ENCODE data around the gene CCDC183. TPM values are rescaled to one million over a fixed set of nuclear protein-coding genes. Genes with fewer than 3 reads are reported as not detected.
"Not testable (repeated sequence)": the region's sequence is repeated elsewhere in the genome, so short reads cannot be mapped to it uniquely, and the experiment has no call there.

The CCDC183 gene
- polyA plus RNA-seq, 3 donors, result 0.54 to 2.1 TPM; not detected in 1

- no peaks in the 10 kb centered on the region for H3K4me1 ChIP-seq (ENCODE audit: control insufficient read depth in 1 of 2, insufficient read depth in 2 of 2, low read length in 2 of 2)
- no peaks in the 10 kb centered on the region for H3K27me3 ChIP-seq (ENCODE audit: control insufficient read depth in 2 of 2, insufficient read depth in 2 of 2, low read length in 2 of 2)
- Mint-ChIP-seq H3K4me1 (peaks cover 13% of the 10 kb centered on the region), H3K27me3 (ENCODE audit: low read depth in 3 of 3) (peaks cover 10 to 23% (median 20%) of the 10 kb centered on the region in 3 donors), H3K4me3 (no peak within 1 kb of the TSS), H3K36me3 (no peaks in the 10 kb centered on the region), H3K9me3 (peaks cover 0 to 2% (median 0%) of the 10 kb centered on the region in 7 donors), H3K27ac (peak within 1 kb of the TSS in 1 of 7 donors; percentile 31)
- H3K79me2 ChIP-seq (ENCODE audit: insufficient read depth, low read length), result no peaks in the 10 kb centered on the region
- no peaks in the 10 kb centered on the region for H4K20me1 ChIP-seq (ENCODE audit: insufficient read depth, low read length)
- H3K4me3 ChIP-seq (replicated peaks in 1 of 3; ENCODE audit: low read depth in 2 of 3, low read length in 3 of 3), result no peak within 1 kb of the TSS
- H2AFZ ChIP-seq (ENCODE audit: insufficient read depth, low read depth, low read length, poor library complexity, severe bottlenecking), result no peak within 1 kb of the TSS
- no peak within 1 kb of the TSS for H3K27ac ChIP-seq (ENCODE audit: low read depth in 1 of 2, low read length in 2 of 2)
- TF ChIP-seq CTCF (IDR thresholded peaks at IDR 0.05), result no peak
- H3K9me3 ChIP-seq (replicated peaks in 1 of 2; ENCODE audit: control insufficient read depth in 1 of 2, insufficient read depth in 1 of 2, low read length in 2 of 2), result no peaks in the 10 kb centered on the region
- H3K9ac ChIP-seq (ENCODE audit: insufficient read depth, low read length, poor library complexity, severe bottlenecking), result no peak within 1 kb of the TSS
- H3K4me2 ChIP-seq (replicated peaks; ENCODE audit: extremely low read depth, low read length, poor library complexity, severe bottlenecking), result no peak within 1 kb of the TSS
- intact Hi-C loops (cut with micrococcal nuclease), result no loop called here
- WGBS (ENCODE audit: insufficient coverage), result 92% methylated on average over 9 of the region's 14 CpGs
- H3K36me3 ChIP-seq (replicated peaks in 1 of 2; ENCODE audit: control insufficient read depth in 1 of 2, insufficient read depth in 2 of 2, low read length in 2 of 2), result no peaks in the 10 kb centered on the region
- no peak for DNase-seq
These were observed 31.7 kb upstream of the CCDC183 start, which contains the start of gene LCN15 for GRCh38 chr9:136764301-136764891. Gene LCN15, minus strand, starts transcription at chr9:136764518. Its CDS starts 30 bp downstream, at chr9:136764488.

DNA sequence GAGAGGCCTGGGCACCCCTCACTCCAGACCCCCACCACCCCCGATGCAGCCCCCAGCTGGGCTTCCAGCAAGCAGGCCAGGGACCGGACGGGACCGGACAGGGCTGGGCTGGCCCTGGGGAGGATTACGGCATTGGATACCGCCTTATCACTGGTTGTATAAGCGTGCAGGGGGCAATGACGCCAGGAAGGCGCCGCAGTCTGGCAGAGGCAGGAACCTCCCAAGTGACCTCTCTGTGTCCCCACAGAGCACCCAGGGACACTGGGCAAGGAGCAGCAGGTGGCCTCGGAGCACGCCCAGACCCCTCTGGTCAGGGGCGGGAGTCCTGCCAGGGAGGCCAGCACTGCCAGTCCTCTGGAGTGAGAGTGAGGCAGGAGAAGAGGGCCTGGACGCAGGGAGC lies 31.1 kb upstream of the CCDC183 start:
- H3K4me3 Mint-ChIP-seq, result no peak overlapping the region
- no peak overlapping the region for H3K9ac ChIP-seq (ENCODE audit: insufficient read depth, low read length, poor library complexity, severe bottlenecking)
- no peaks in the 10 kb centered on the region for H3K79me2 ChIP-seq (ENCODE audit: insufficient read depth, low read length)
- H3K9me3 Mint-ChIP-seq, result peaks cover 0 to 2% (median 0%) of the 10 kb centered on the region in 7 donors
- TF ChIP-seq CTCF (IDR thresholded peaks at IDR 0.05), result no peak
- no peaks in the 10 kb centered on the region for H3K27me3 ChIP-seq (ENCODE audit: control insufficient read depth in 2 of 2, insufficient read depth in 2 of 2, low read length in 2 of 2)
- no peaks in the 10 kb centered on the region for H3K36me3 ChIP-seq (replicated peaks in 1 of 2; ENCODE audit: control insufficient read depth in 1 of 2, insufficient read depth in 2 of 2, low read length in 2 of 2)
- intact Hi-C loops (cut with micrococcal nuclease), result no loop called here
- no peaks in the 10 kb centered on the region for H3K4me1 ChIP-seq (ENCODE audit: control insufficient read depth in 1 of 2, insufficient read depth in 2 of 2, low read length in 2 of 2)
- H3K27ac ChIP-seq (ENCODE audit: low read depth in 1 of 2, low read length in 2 of 2), result no peak overlapping the region
- H4K20me1 ChIP-seq (ENCODE audit: insufficient read depth, low read length), result no peaks in the 10 kb centered on the region
- peaks cover 10 to 27% (median 20%) of the 10 kb centered on the region in 3 donors for H3K27me3 Mint-ChIP-seq (ENCODE audit: low read depth in 3 of 3)
- H3K4me2 ChIP-seq (replicated peaks; ENCODE audit: extremely low read depth, low read length, poor library complexity, severe bottlenecking), result no peak overlapping the region
- no peak for DNase-seq
- no peaks in the 10 kb centered on the region for H3K36me3 Mint-ChIP-seq
- H3K4me1 Mint-ChIP-seq, result peaks cover 13% of the 10 kb centered on the region
- 97% methylated on average over 8 of the region's 14 CpGs for WGBS (ENCODE audit: insufficient coverage)
- H3K4me3 ChIP-seq (replicated peaks in 1 of 3; ENCODE audit: low read depth in 2 of 3, low read length in 3 of 3), result no peak overlapping the region
- no peaks in the 10 kb centered on the region for H3K9me3 ChIP-seq (replicated peaks in 1 of 2; ENCODE audit: control insufficient read depth in 1 of 2, insufficient read depth in 1 of 2, low read length in 2 of 2)
- no peak overlapping the region for H3K27ac Mint-ChIP-seq
- H2AFZ ChIP-seq (ENCODE audit: insufficient read depth, low read depth, low read length, poor library complexity, severe bottlenecking), result no peak overlapping the region

DNA sequence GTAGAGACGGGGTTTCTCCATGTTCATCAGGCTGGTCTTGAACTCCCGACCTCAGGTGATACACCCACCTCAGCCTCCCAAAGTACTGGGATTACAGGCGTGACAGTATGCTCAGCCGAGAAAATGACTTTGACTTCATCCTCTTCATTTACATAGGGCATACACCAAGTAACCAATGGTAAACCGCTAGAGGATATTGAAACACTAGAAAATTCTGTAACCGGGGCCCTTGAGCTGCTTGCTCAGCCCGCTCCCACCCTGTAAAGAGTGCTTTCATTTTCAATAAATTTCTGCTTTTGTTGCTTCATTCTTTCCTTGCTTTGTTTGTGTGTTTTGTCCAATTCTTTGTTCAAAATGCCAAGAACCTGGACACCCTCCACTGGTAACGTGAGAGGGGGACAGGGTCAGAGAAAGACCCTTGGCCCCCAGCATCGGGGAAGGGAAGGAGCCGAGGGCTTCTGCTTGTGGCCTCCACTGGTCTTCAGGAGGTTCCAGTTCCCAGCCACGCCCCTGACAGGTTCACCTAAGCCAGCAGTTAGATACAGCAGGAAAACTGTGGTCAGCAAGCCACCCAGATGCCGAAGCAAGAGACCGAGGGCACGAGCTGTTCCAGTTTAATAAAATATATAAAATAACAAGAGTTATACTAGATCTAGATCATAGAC lies 30.3 kb upstream of the CCDC183 start:
- H3K4me3 ChIP-seq (replicated peaks in 1 of 3; ENCODE audit: low read depth in 2 of 3, low read length in 3 of 3); H3K4me1 ChIP-seq (ENCODE audit: control insufficient read depth in 1 of 2, insufficient read depth in 2 of 2, low read length in 2 of 2); H3K27ac ChIP-seq (ENCODE audit: low read depth in 1 of 2, low read length in 2 of 2); H2AFZ ChIP-seq (ENCODE audit: insufficient read depth, low read depth, low read length, poor library complexity, severe bottlenecking); H3K4me3 Mint-ChIP-seq; H3K9me3 ChIP-seq (replicated peaks in 1 of 2; ENCODE audit: control insufficient read depth in 1 of 2, insufficient read depth in 1 of 2, low read length in 2 of 2); H4K20me1 ChIP-seq (ENCODE audit: insufficient read depth, low read length); H3K4me2 ChIP-seq (replicated peaks; ENCODE audit: extremely low read depth, low read length, poor library complexity, severe bottlenecking); H3K36me3 ChIP-seq (replicated peaks in 1 of 2; ENCODE audit: control insufficient read depth in 1 of 2, insufficient read depth in 2 of 2, low read length in 2 of 2); H3K36me3 Mint-ChIP-seq; H3K9me3 Mint-ChIP-seq; H3K79me2 ChIP-seq (ENCODE audit: insufficient read depth, low read length); H3K27me3 ChIP-seq (ENCODE audit: control insufficient read depth in 2 of 2, insufficient read depth in 2 of 2, low read length in 2 of 2); DNase-seq; H3K9ac ChIP-seq (ENCODE audit: insufficient read depth, low read length, poor library complexity, severe bottlenecking); intact Hi-C loops (cut with micrococcal nuclease): not testable (repeated sequence)
- peak overlapping the region in 2 of 7 donors; percentile 52 to 62 for H3K27ac Mint-ChIP-seq
- H3K27me3 Mint-ChIP-seq (ENCODE audit: low read depth in 3 of 3), result peaks cover 12 to 28% (median 22%) of the 10 kb centered on the region in 3 donors
- WGBS (ENCODE audit: insufficient coverage), result 78% methylated on average over 6 of the region's 14 CpGs
- H3K4me1 Mint-ChIP-seq, result peaks cover 11% of the 10 kb centered on the region
